NCI-H146 treated with DMSO at 0.1 percent for 48 hours (cell line): Measurements from ENCODE around the gene FAM124A.

Experiments used
- DNase-seq: peaks from one replicate; lab custom pipeline; 2025; ENCODE audit not compliant: unreplicated experiment; lab: John Stamatoyannopoulos, UW

FAM124A gene

GRCh38 chr13:51222037-51222685, at the start of gene FAM124A:
FAM124A (plus strand) TSS chr13:51222398; CDS start chr13:51222502, 104 bp downstream.
- no peak for DNase-seq

- no peak for DNase-seq
Measured at GRCh38 chr13:51175021-51175420, 47.2 kb upstream of the FAM124A start.

GRCh38 chr13:51175639-51176038, 46.6 kb upstream of the FAM124A start:
- no peak for DNase-seq

GRCh38 chr13:51177188-51177587, 45.0 kb upstream of the FAM124A start:
- DNase-seq: no peak

GRCh38 chr13:51178456-51179074, 43.6 kb upstream of the FAM124A start:
- no peak for DNase-seq

- DNase-seq: no peak
Measured at GRCh38 chr13:51179432-51179971, 42.7 kb upstream of the FAM124A start.

- no peak for DNase-seq
Measured at GRCh38 chr13:51180853-51181511, 41.2 kb upstream of the FAM124A start.

- DNase-seq: no peak
Measured at GRCh38 chr13:51181786-51182383, 40.3 kb upstream of the FAM124A start.

- DNase-seq: no peak
Measured at GRCh38 chr13:51191743-51192142, 30.5 kb upstream of the FAM124A start.

- no peak for DNase-seq
Measured at GRCh38 chr13:51192348-51192747, 29.9 kb upstream of the FAM124A start.

GRCh38 chr13:51193387-51193786, 28.8 kb upstream of the FAM124A start:
- DNase-seq: no peak

- DNase-seq: no peak
Measured at GRCh38 chr13:51194942-51195341, 27.3 kb upstream of the FAM124A start.

- DNase-seq: no peak
Measured at GRCh38 chr13:51201886-51202285, 20.3 kb upstream of the FAM124A start.

GRCh38 chr13:51202477-51203046, 19.6 kb upstream of the FAM124A start:
- no peak for DNase-seq

GRCh38 chr13:51206584-51206983, 15.6 kb upstream of the FAM124A start:
- DNase-seq: no peak

- no peak for DNase-seq
Measured at GRCh38 chr13:51207881-51208280, 14.3 kb upstream of the FAM124A start.

- DNase-seq: no peak
Measured at GRCh38 chr13:51208716-51209115, 13.5 kb upstream of the FAM124A start.

- no peak for DNase-seq
Measured at GRCh38 chr13:51211910-51212309, 10.3 kb upstream of the FAM124A start.

- no peak for DNase-seq
Measured at GRCh38 chr13:51212758-51213157, 9.4 kb upstream of the FAM124A start.

GRCh38 chr13:51213173-51213728, 8.9 kb upstream of the FAM124A start:
- no peak for DNase-seq

GRCh38 chr13:51218626-51219025, 3.6 kb upstream of the FAM124A start:
- DNase-seq: no peak
